Kidney tubule cell (primary cell): ENCODE data around the gene AMIGO3.
A peak's percentile ranks its signal among the peaks of the same experiment; 100 is the strongest.
"Not testable (repeated sequence)": the region's sequence is repeated elsewhere in the genome, so short reads cannot be mapped to it uniquely, and the experiment has no call there.

Source experiments
- DNase-seq: peaks from one replicate; pipeline ENCODE4 v3.0.0-alpha.2; 2018; ENCODE audit warnings: low spot score

Gene AMIGO3

GRCh38 chr3:49709852-49710251 is 9.6 kb downstream of the AMIGO3 start:
- no peak for DNase-seq

GRCh38 chr3:49707113-49707480 is 12.4 kb downstream of the AMIGO3 start:
- DNase-seq = peak; percentile 20

DNA sequence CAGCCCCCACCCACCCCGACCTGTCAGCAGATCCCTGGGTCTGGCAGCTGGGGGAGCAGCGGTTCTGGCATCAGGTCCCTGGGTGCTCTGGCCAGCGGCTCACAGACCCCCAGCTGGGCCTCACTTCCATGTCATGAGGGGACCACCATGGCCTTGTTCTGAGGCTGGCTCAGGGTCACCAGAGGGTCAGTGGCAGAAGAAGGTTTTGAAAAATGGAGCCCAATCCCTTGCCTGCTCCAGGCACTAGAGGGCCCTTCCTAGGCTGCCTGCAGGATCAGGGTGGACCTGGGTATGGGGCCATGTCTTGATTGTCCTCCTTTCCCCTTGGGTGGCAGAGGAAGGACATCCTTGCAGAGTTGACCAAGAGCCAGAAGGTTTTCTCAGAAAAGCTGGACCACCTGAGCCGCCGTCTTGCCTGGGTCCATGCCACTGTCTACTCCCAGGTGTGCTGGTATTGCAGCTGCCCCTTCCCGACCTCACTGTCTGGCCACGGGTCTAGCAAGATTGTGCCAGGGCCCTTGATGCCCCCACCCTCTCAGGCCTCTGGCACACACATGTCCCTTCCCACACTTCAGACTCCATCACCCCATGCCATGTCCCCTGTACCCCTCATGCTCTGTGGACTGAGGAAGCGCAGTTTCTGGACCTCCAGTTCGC is 12.9 kb downstream of the AMIGO3 start:
- no peak for DNase-seq

DNA sequence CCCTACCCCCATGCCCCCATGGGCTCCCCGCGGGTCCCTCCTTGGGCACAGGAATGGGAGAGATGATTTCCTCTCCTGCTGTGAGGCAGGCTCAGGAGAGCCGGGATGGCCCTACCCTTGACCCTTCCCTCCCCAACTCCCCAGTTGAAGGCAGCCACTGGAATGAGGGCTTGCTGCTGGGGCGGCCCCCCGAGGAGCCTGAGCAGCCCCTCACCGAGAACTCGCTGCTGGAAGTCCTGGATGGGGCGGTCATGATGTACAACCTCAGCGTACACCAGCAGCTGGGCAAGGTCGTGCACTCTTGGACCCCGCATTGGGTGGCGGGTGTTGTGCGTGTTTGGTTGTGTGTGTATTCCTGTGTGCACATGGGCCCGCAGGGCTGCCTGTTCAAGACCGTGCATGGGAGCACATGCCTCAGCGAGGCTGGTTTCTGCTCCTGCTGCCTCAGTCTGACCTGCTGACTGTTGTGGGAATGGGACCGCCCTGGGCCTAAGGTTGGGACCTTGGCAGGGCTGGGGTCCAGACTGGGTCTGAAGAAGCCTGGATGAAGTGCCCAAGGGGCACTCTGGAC is 14.0 kb downstream of the AMIGO3 start:
- no peak for DNase-seq

DNA sequence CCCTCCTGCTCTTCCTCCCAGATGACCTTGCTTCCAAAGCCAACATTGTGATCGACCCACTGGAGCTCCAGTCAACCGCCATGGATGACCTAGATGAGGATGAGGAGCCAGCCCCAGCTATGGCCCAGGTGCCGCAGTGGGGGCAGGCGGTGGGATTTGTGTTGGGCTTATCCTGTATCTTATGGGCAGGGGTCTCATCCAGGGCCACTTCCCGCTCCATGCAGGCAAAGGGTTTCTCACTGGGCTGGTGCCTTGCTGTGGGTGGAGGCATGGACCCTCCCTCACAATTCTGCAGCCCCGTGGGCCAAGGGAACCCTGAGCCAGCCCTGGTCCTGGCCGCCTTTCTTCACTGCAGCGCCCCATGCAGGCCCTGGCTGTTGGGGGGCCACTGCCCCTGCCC is 14.9 kb downstream of the AMIGO3 start:
- no peak for DNase-seq

GRCh38 chr3:49703956-49704355 is 15.5 kb downstream of the AMIGO3 start:
- no peak for DNase-seq

DNA sequence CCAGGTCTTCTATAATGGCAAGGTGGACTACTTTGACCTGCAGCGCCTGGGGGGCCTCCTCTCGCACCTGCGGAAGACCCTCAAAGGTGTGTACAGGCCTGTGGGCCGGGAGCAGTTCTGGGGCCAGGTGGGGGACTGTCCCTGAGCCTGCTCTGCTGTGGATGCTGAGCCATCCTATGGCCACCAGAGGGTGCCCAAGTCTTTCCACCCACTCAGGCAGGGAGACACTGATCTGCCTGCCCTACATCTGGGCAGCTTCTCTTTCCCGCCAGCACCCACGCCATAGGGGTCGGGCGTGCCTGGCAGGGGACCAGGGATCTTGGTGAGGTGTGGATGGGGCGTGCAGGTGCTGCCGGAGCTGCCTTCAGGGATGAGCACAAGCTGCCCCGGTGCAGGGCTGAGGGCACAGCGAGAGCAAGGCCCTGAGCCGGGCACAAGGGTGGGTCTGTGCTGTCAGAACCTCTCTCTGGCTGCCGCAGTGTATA is 16.0 kb downstream of the AMIGO3 start:
- DNase-seq = peak; percentile 68

- no peak for DNase-seq
Observed at GRCh38 chr3:49702672-49703071, 16.8 kb downstream of the AMIGO3 start.

DNA sequence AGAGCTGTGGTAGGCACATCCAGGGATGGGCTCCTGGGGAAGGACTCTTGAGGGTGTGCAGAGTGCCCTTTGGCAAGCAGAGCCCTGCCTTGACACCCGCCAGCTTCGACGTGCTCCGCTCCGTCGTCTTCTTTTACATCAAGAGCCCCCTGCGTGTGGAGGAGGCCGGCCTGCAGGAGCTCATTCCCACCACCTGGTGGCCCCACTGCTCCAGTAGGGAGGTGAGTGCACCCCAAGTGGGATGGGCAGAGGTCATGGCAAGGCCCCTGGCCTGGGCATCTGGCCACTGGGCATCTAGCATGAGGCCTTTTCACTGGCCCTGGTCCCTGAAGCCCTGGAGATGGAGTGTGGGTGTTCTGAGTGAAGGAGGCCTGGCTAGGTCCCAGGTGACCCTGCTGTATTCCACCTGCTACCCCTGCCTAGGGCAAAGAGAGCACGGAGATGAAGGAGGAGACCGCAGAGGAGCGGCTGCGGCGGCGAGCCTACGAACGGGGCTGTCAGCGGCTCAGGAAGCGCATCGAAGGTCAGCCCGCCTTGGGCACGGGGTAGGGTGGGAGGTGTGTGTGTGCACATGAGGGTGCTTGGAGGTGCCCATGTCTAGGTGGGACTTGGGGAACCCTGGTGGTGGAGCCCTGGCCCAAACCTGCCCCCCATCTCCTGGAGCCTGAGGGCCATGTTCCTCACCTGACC is 18.0 kb downstream of the AMIGO3 start:
- no peak for DNase-seq

GRCh38 chr3:49700453-49701128 is 18.9 kb downstream of the AMIGO3 start:
- no peak for DNase-seq

DNA sequence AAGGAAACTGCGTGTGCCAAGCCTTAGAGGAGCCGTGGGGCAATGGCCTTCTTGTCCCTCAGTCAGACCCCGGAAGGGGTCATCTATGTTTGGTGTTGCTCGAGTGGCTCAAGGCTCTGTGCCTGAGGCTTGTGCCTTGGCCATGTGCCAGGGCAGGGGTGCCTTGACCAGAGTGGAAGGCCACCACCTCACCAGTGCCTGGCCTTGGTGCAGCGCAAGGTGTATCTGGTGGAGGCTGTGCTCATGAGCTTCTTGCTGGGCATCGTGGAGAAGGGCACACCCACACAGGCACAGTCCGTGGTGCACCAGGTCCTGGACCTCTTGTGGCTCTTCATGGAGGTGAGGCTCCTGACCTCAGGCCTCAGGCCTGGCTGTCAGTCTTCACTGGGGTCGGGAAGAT is 19.5 kb downstream of the AMIGO3 start:
- DNase-seq = no peak

DNA sequence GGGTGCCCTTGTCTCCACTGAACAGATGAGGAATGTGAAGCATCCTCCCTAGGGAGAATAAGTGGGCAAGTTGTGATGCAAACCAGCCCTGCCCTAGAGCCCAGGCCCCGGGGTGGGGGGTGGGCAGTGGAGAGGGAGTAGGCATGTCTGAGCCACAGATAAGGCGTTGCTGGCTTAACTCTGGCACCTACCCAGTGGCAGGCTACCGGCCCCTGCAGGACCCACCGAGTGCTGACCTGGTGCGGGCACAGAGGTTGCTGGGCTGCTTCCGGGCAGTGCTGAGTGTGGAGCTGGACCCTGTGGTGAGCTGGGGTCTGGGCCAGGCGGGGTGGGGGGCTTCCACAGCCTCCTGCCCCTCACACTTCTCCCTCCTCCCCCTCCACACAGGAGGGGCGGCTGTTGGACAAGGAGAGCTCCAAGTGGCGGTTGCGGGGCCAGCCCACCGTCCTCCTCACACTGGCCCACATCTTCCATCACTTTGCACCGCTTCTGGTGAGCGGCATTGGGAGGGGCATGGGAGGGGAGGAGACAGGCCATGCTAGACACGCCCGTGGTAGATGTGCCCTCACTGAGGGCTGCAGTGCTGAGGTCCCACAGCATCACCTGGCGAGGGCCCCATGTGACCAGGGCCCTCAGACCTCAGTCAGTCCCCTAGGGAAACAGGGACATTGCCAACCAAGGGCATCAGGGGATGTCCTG is 20.1 kb downstream of the AMIGO3 start:
- DNase-seq = no peak

GRCh38 chr3:49695350-49696015 is 24.0 kb downstream of the AMIGO3 start:
- DNase-seq = not testable (repeated sequence)

GRCh38 chr3:49694409-49695070 is 24.9 kb downstream of the AMIGO3 start:
- DNase-seq = not testable (repeated sequence)

- not testable (repeated sequence) for DNase-seq
Observed at GRCh38 chr3:49691481-49691880, 28.0 kb downstream of the AMIGO3 start.

GRCh38 chr3:49690856-49691255 is 28.6 kb downstream of the AMIGO3 start:
- not testable (repeated sequence) for DNase-seq

DNA sequence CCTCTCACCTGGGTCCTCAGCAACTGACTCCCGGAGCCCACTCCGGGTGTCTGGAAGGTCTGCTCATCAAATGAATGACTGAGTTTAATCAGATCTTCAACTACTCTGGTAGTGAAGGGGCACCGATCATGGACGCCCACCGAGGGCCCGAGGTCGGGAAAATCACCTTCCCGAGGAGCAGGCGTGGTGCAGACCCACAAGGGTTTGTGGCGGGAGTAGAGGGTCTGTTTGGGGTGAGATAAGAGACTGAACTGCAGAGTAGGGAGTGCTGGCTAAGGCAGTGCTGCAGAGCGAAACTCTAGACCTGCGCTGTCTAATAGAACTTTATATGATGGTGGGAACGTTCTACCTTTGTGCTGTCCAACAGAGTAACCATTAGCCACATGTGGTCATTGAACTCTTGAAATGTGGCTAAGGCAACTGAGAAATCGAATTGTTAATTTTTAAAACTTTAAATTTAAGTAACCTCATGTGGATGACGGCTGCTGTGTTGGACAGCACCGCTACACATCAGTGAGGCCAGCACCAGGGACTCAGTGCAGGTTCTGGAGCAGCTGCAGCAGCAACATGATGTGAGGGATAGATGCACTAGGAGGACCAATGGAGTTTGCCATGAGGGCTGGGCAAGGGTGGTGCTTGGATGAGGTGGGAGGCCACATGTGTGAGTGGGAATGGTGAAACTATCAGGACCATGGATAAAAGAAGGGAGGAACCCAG is 29.4 kb downstream of the AMIGO3 start:
- not testable (repeated sequence) for DNase-seq

DNA sequence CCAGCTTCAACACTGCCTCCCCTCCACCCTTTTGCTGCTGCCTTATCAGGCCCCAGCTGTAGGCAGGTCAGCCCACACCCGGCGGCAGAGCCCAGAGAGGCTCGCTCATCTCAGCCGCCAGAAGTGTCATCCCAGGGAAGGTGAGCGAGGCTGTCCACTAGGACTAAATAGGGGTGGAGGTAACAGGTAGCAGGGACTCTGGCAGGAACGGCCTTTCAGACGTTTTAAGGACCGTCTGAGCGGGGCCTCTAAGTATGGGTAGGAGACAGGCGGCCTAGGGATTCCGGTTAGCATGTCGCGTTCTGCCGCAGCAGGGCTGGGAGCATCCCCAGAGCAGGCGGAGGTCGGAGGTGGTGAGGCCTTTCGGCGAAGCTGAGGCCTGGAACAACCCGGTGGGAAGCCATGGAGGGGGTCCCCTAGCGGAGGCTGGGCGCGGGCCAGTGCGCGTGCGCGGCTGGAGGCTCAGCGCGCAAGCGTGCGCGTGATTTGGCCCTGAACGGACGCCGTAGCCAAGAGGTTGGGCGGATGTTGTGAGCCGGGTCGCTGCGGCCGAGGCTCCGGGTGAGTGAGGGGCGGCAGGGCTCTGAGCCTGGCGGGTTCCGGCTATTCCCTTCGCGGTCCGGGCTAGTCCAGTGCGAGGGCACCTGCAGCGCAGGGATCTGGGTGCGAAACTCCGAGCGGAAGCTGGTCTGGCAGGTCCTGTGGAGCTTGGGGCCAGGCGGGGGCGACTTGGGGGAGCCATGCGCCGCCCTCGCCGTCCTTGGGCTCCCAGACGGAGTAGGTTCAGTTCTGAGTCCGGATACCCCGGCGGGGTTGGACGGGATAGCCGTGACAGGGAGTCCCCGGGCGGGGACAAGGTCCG is 30.2 kb downstream of the AMIGO3 start, which contains the start of the genes MST1 and RNF123:
Gene MST1, minus strand, starts transcription at position 429 of the 862 bp plus-strand sequence. CDS start 783 bp downstream, outside the sequence.
Gene RNF123, plus strand, starts transcription at position 512 of the 862 bp plus-strand sequence. CDS start 1,609 bp downstream, outside the sequence.
- peak; percentile 90 for DNase-seq
